SIG-M5 treated with dmso at 0.1 percent for 504 hours (cell line): ENCODE measurements around the gene COL2A1.

ENCODE experiments used
- DNase-seq: peaks from one replicate; lab custom pipeline; 2025; ENCODE audit not compliant: unreplicated experiment; lab: John Stamatoyannopoulos, UW

Gene COL2A1

GRCh38 chr12:48015954-48016353, 11.7 kb upstream of the COL2A1 start:
- no peak for DNase-seq

- DNase-seq = no peak
Measured at GRCh38 chr12:48015129-48015528, 10.9 kb upstream of the COL2A1 start.

- no peak for DNase-seq
Measured at GRCh38 chr12:48013287-48013686, 9.0 kb upstream of the COL2A1 start.

- DNase-seq = no peak
Measured at GRCh38 chr12:48012070-48012469, 7.8 kb upstream of the COL2A1 start.

- no peak for DNase-seq
Measured at GRCh38 chr12:48010366-48010970, 6.2 kb upstream of the COL2A1 start.

GRCh38 chr12:48009471-48009870, 5.2 kb upstream of the COL2A1 start:
- no peak for DNase-seq

GRCh38 chr12:48008950-48009349, 4.7 kb upstream of the COL2A1 start:
- DNase-seq = no peak

- DNase-seq = no peak
Measured at GRCh38 chr12:48008349-48008748, 4.1 kb upstream of the COL2A1 start.

GRCh38 chr12:48007206-48007605, 2.9 kb upstream of the COL2A1 start:
- no peak for DNase-seq

GRCh38 chr12:48005750-48006021, 1.4 kb upstream of the COL2A1 start:
- no peak for DNase-seq

GRCh38 chr12:48005001-48005749, 899 bp upstream of the COL2A1 start:
- DNase-seq = no peak

GRCh38 chr12:48003226-48004052, 837 bp downstream of the COL2A1 start:
- no peak for DNase-seq

GRCh38 chr12:48002773-48003218, 1.5 kb downstream of the COL2A1 start:
- DNase-seq = no peak

- DNase-seq = no peak
Measured at GRCh38 chr12:48002414-48002730, 1.9 kb downstream of the COL2A1 start.

- peak; percentile 12 for DNase-seq
Measured at GRCh38 chr12:48001505-48002413, 2.5 kb downstream of the COL2A1 start.

GRCh38 chr12:48000878-48001504, 3.3 kb downstream of the COL2A1 start:
- peak; percentile 18 for DNase-seq

GRCh38 chr12:47999816-48000215, 4.5 kb downstream of the COL2A1 start:
- no peak for DNase-seq

GRCh38 chr12:47997321-47997720, 7.0 kb downstream of the COL2A1 start:
- peak; percentile 22 for DNase-seq

GRCh38 chr12:47995981-47996401, 8.3 kb downstream of the COL2A1 start:
- no peak for DNase-seq

- no peak for DNase-seq
Measured at GRCh38 chr12:47993491-47993890, 10.8 kb downstream of the COL2A1 start.

GRCh38 chr12:47992776-47993175, 11.5 kb downstream of the COL2A1 start:
- DNase-seq = no peak
